GM19025 (cell line): ENCODE results near the gene CAB39L.

Experiments
- ATAC-seq: cut with Tn5 transposase; IDR thresholded peaks from one replicate; pipeline ENCODE4 v1.9.1; 2021; ENCODE audit warnings: mild to moderate bottlenecking, low read depth, moderate library complexity; ENCODE audit not compliant: unreplicated experiment

Gene CAB39L

GRCh38 chr13:49443357-49443703, 534 bp downstream of the CAB39L start:
- no peak for ATAC-seq

- ATAC-seq = no peak
Measured at GRCh38 chr13:49441846-49442245, 2.0 kb downstream of the CAB39L start.

- no peak for ATAC-seq
Measured at GRCh38 chr13:49441312-49441711, 2.6 kb downstream of the CAB39L start.

- no peak for ATAC-seq
Measured at GRCh38 chr13:49439609-49440008, 4.3 kb downstream of the CAB39L start.

- ATAC-seq = no peak
Measured at GRCh38 chr13:49437705-49438104, 6.2 kb downstream of the CAB39L start.

GRCh38 chr13:49436890-49437289, 7.0 kb downstream of the CAB39L start:
- ATAC-seq = no peak

GRCh38 chr13:49435992-49436391, 7.9 kb downstream of the CAB39L start:
- ATAC-seq = no peak

GRCh38 chr13:49429121-49429520, 14.7 kb downstream of the CAB39L start:
- no peak for ATAC-seq

- ATAC-seq = no peak
Measured at GRCh38 chr13:49428041-49428763, 15.7 kb downstream of the CAB39L start.

GRCh38 chr13:49424011-49424560, 19.8 kb downstream of the CAB39L start:
- ATAC-seq = no peak

GRCh38 chr13:49421391-49421790, 22.5 kb downstream of the CAB39L start:
- peak; percentile 73 for ATAC-seq

- ATAC-seq = no peak
Measured at GRCh38 chr13:49419276-49419675, 24.6 kb downstream of the CAB39L start.

GRCh38 chr13:49418206-49418605, 25.7 kb downstream of the CAB39L start:
- ATAC-seq = no peak

- ATAC-seq = no peak
Measured at GRCh38 chr13:49417161-49417560, 26.7 kb downstream of the CAB39L start.

- ATAC-seq = no peak
Measured at GRCh38 chr13:49412749-49413148, 31.1 kb downstream of the CAB39L start.

- no peak for ATAC-seq
Measured at GRCh38 chr13:49411353-49411752, 32.5 kb downstream of the CAB39L start.

- no peak for ATAC-seq
Measured at GRCh38 chr13:49410477-49410876, 33.4 kb downstream of the CAB39L start.

GRCh38 chr13:49410006-49410405, 33.9 kb downstream of the CAB39L start:
- ATAC-seq = no peak

GRCh38 chr13:49409008-49409407, 34.9 kb downstream of the CAB39L start:
- no peak for ATAC-seq

GRCh38 chr13:49407936-49408335, 35.9 kb downstream of the CAB39L start:
- no peak for ATAC-seq

GRCh38 chr13:49407068-49407467, 36.8 kb downstream of the CAB39L start:
- ATAC-seq = no peak

GRCh38 chr13:49404703-49405020, 39.2 kb downstream of the CAB39L start:
- no peak for ATAC-seq
